Activated CD4-positive, alpha-beta T cell treated with anti-CD3 and anti-CD28 coated beads for 36 hours (primary cell): ENCODE measurements around the gene CAMTA1. TPM values are rescaled to one million over a fixed set of nuclear protein-coding genes. Genes with fewer than 3 reads are reported as not detected.

Experiments used
- ATAC-seq: fragments of 200-7000 bp; cut with Tn5 transposase; one replicate; pipeline ENCODE4 v1.10.0; 2021; ENCODE audit warnings: mild to moderate bottlenecking, moderate library complexity
- CTCF ChIA-PET: fragments of 350-600 bp; sonication (Branson Sonifier 250); formaldehyde crosslinking; loops from one replicate; lab custom pipeline; 2021; ENCODE audit warnings: antibody characterized with exemption; lab: Charles Lee
- POLR2A ChIA-PET: fragments of 350-600 bp; sonication (Branson Sonifier 250); formaldehyde crosslinking; loops from one replicate; lab custom pipeline; 2021; ENCODE audit warnings: antibody characterized with exemption, inconsistent platforms; lab: Charles Lee
- DNase-seq: peaks from one replicate; pipeline ENCODE4 v3.0.0-alpha.2; 2020
- H3K27ac Mint-ChIP-seq: one replicate; pipeline ENCODE4 v1.8.0; 2021; ENCODE audit warnings: mixed read lengths
- H3K27me3 Mint-ChIP-seq: one replicate; pipeline ENCODE4 v1.8.0; 2021; ENCODE audit warnings: mixed read lengths
- H3K36me3 Mint-ChIP-seq: one replicate; pipeline ENCODE4 v1.8.0; 2021; ENCODE audit warnings: low read depth, mixed read lengths
- H3K4me1 Mint-ChIP-seq: one replicate; pipeline ENCODE4 v1.8.0; 2021; ENCODE audit warnings: mixed read lengths
- H3K4me3 Mint-ChIP-seq: one replicate; pipeline ENCODE4 v1.8.0; 2021; ENCODE audit warnings: mild to moderate bottlenecking, moderate library complexity, mixed read lengths
- H3K9me3 Mint-ChIP-seq: one replicate; pipeline ENCODE4 v1.8.0; 2021; ENCODE audit warnings: low read depth, mixed read lengths
- intact Hi-C, 2 experiments: fragments of 100-400 bp; cut with DNase I in 1 of 2; cut with micrococcal nuclease in 1 of 2; formaldehyde crosslinking; loops; one replicate each; pipeline versions ENCODE4 v1.14.2 to v1.15.1; 2022 to 2024; cut with DNase I, micrococcal nuclease
- total RNA-seq, 2 experiments: library from RNA; stranded (reverse); gene quantifications; one replicate each; pipeline ENCODE4 v1.2.3, GENCODE V29; 2021

Gene CAMTA1
- total RNA-seq, 2 experiments from 2014 or later, result 62.3 to 76.7 TPM

- Mint-ChIP-seq H3K4me1 (no peaks in the 10 kb centered on the region), H3K9me3 (peaks cover 4% of the 10 kb centered on the region), H3K36me3 (no peaks in the 10 kb centered on the region), H3K27ac (no peak overlapping the region), H3K27me3 (peaks cover 22% of the 10 kb centered on the region), H3K4me3 (no peak overlapping the region)
- DNase-seq (no peak), ATAC-seq (no peak)
- POLR2A ChIA-PET, result no interaction called here
- intact Hi-C loops, result no loop called here
- CTCF ChIA-PET, result no interaction called here
Measured at GRCh38 chr1:7279769-7280168, 494.5 kb downstream of the CAMTA1 start.

- H3K4me3 Mint-ChIP-seq, result no peak overlapping the region
Measured at GRCh38 chr1:7280347-7280960, 495.2 kb downstream of the CAMTA1 start.

GRCh38 chr1:7281821-7282220 lies 496.6 kb downstream of the CAMTA1 start:
- DNase-seq (no peak), ATAC-seq (no peak)
- Mint-ChIP-seq H3K27me3 (peaks cover 32% of the 10 kb centered on the region), H3K36me3 (no peaks in the 10 kb centered on the region), H3K4me3 (no peak overlapping the region), H3K27ac (no peak overlapping the region), H3K9me3 (peaks cover 4% of the 10 kb centered on the region), H3K4me1 (no peaks in the 10 kb centered on the region)
- intact Hi-C loops, result no loop called here
- CTCF ChIA-PET, result interaction anchor here (1.5 kb wide), 1 partner anchor 18 kb away, joined by 3 read pairs; no protein-coding TSS in a partner anchor
- POLR2A ChIA-PET, result no interaction called here

More at GRCh38 chr1:7280347-7280960, 495.2 kb downstream of the CAMTA1 start:
- intact Hi-C loops, result no loop called here
- Mint-ChIP-seq H3K27me3 (peaks cover 24% of the 10 kb centered on the region), H3K36me3 (no peaks in the 10 kb centered on the region), H3K4me1 (no peaks in the 10 kb centered on the region), H3K9me3 (peaks cover 4% of the 10 kb centered on the region), H3K27ac (no peak overlapping the region)
- CTCF ChIA-PET, result no interaction called here
- POLR2A ChIA-PET, result no interaction called here
- no peak for ATAC-seq
- no peak for DNase-seq

- H3K27ac Mint-ChIP-seq, result no peak overlapping the region
- ChIA-PET CTCF (interaction anchor here (0.6 kb wide), 1 partner anchor 11 kb away, joined by 3 read pairs; no protein-coding TSS in a partner anchor), POLR2A (no interaction called here)
- ATAC-seq, result no peak
- peaks cover 32% of the 10 kb centered on the region for H3K27me3 Mint-ChIP-seq
- no peaks in the 10 kb centered on the region for H3K9me3 Mint-ChIP-seq
- H3K4me3 Mint-ChIP-seq, result no peak overlapping the region
- no peaks in the 10 kb centered on the region for H3K36me3 Mint-ChIP-seq
- intact Hi-C loops, result no loop called here
- DNase-seq, result no peak
- no peaks in the 10 kb centered on the region for H3K4me1 Mint-ChIP-seq
Measured at GRCh38 chr1:7284839-7285435, 499.7 kb downstream of the CAMTA1 start.

GRCh38 chr1:7285856-7286454 lies 500.7 kb downstream of the CAMTA1 start:
- CTCF ChIA-PET, result no interaction called here
- no peak for ATAC-seq
- intact Hi-C loops, result no loop called here

GRCh38 chr1:7287013-7287412 lies 501.8 kb downstream of the CAMTA1 start:
- POLR2A ChIA-PET, result no interaction called here
- DNase-seq (no peak), ATAC-seq (no peak)
- H3K4me3 Mint-ChIP-seq, result no peak overlapping the region
- intact Hi-C loops, result no loop called here
- no peaks in the 10 kb centered on the region for H3K4me1 Mint-ChIP-seq
- CTCF ChIA-PET, result no interaction called here
- no peaks in the 10 kb centered on the region for H3K36me3 Mint-ChIP-seq
- no peaks in the 10 kb centered on the region for H3K9me3 Mint-ChIP-seq
- peaks cover 30% of the 10 kb centered on the region for H3K27me3 Mint-ChIP-seq
- no peak overlapping the region for H3K27ac Mint-ChIP-seq

More at GRCh38 chr1:7285856-7286454, 500.7 kb downstream of the CAMTA1 start:
- no peak for DNase-seq
- peaks cover 30% of the 10 kb centered on the region for H3K27me3 Mint-ChIP-seq
- no peak overlapping the region for H3K4me3 Mint-ChIP-seq
- no peaks in the 10 kb centered on the region for H3K4me1 Mint-ChIP-seq
- POLR2A ChIA-PET, result interaction anchor here (0.5 kb wide), 1 partner anchor 169 kb away, joined by 4 read pairs; no protein-coding TSS in a partner anchor
- H3K36me3 Mint-ChIP-seq, result no peaks in the 10 kb centered on the region
- no peak overlapping the region for H3K27ac Mint-ChIP-seq
- H3K9me3 Mint-ChIP-seq, result no peaks in the 10 kb centered on the region

- Mint-ChIP-seq H3K9me3 (no peaks in the 10 kb centered on the region), H3K4me3 (no peak overlapping the region), H3K36me3 (no peaks in the 10 kb centered on the region), H3K27me3 (peaks cover 18% of the 10 kb centered on the region), H3K4me1 (no peaks in the 10 kb centered on the region), H3K27ac (no peak overlapping the region)
- CTCF ChIA-PET, result no interaction called here
- intact Hi-C loops, result no loop called here
- no peak for ATAC-seq
- POLR2A ChIA-PET, result no interaction called here
- no peak for DNase-seq
Measured at GRCh38 chr1:7288992-7289391, 503.7 kb downstream of the CAMTA1 start.

- CTCF ChIA-PET, result no interaction called here
- no peak for DNase-seq
- no peak overlapping the region for H3K27ac Mint-ChIP-seq
- intact Hi-C loops, result no loop called here
- H3K36me3 Mint-ChIP-seq, result no peaks in the 10 kb centered on the region
- H3K9me3 Mint-ChIP-seq, result no peaks in the 10 kb centered on the region
- no peaks in the 10 kb centered on the region for H3K4me1 Mint-ChIP-seq
- H3K4me3 Mint-ChIP-seq, result no peak overlapping the region
- H3K27me3 Mint-ChIP-seq, result peaks cover 16% of the 10 kb centered on the region
- POLR2A ChIA-PET, result no interaction called here
- no peak for ATAC-seq
Measured at GRCh38 chr1:7289694-7290093, 504.4 kb downstream of the CAMTA1 start.

GRCh38 chr1:7290971-7291970 lies 506.0 kb downstream of the CAMTA1 start:
- ChIA-PET POLR2A (interaction anchor here (0.6 kb wide), 1 partner anchor 514 kb away, joined by 5 read pairs; no protein-coding TSS in a partner anchor), CTCF (interaction anchor here (0.6 kb wide), 1 partner anchor 156 kb away, joined by 3 read pairs; no protein-coding TSS in a partner anchor)
- no peak overlapping the region for H3K4me3 Mint-ChIP-seq
- DNase-seq, result no peak
- ATAC-seq, result no peak
- no peaks in the 10 kb centered on the region for H3K9me3 Mint-ChIP-seq
- intact Hi-C loops, result no loop called here
- no peak overlapping the region for H3K27ac Mint-ChIP-seq
- peaks cover 8% of the 10 kb centered on the region for H3K27me3 Mint-ChIP-seq
- H3K36me3 Mint-ChIP-seq, result no peaks in the 10 kb centered on the region
- H3K4me1 Mint-ChIP-seq, result no peaks in the 10 kb centered on the region

GRCh38 chr1:7292036-7292681 lies 506.9 kb downstream of the CAMTA1 start:
- Mint-ChIP-seq H3K4me1 (no peaks in the 10 kb centered on the region), H3K27ac (no peak overlapping the region), H3K4me3 (no peak overlapping the region), H3K9me3 (no peaks in the 10 kb centered on the region), H3K27me3 (peaks cover 8% of the 10 kb centered on the region), H3K36me3 (no peaks in the 10 kb centered on the region)
- CTCF ChIA-PET, result no interaction called here
- DNase-seq (no peak), ATAC-seq (no peak)
- POLR2A ChIA-PET, result no interaction called here
- intact Hi-C loops, result no loop called here
